ENCODE measurements around the gene MARK2. TPM values are rescaled to one million over a fixed set of nuclear protein-coding genes. Genes with fewer than 3 reads are reported as not detected.

Gene MARK2
- polyA plus RNA-seq, 3 donors: 32.4 to 55.7 (median 33.3) TPM

DNA sequence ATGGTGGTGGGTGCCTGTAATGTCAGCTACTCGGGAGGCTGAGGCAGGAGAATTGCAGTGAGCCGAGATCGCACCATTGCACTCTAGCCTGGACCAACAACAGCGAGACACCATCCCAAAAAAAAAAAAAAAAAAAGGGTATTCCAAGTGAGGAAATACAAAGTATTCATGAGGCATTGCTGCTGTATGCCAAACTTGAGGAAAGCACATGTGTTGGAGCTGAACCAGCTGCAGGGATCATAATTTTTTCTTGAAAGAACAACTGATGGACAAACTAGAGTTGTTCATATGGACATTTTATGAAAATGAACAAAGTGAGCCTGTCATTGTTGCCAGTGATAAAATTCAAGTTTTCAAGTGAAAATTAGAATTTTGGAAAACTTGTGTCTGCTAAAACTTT is 15.8 kb downstream of the MARK2 start:
- Mint-ChIP-seq H3K36me3 (peaks cover 19 to 48% of the 10 kb centered on the region in 2 donors), H3K4me3 (no peak overlapping the region), H3K27me3 (ENCODE audit: low read depth in 3 of 3) (no peaks in the 10 kb centered on the region), H3K4me1 (peaks cover 67% of the 10 kb centered on the region), H3K9me3 (peaks cover 0 to 2% (median 0%) of the 10 kb centered on the region in 7 donors), H3K27ac (peak overlapping the region in 4 of 7 donors; percentile 18 to 76 (median 40))
- Histone ChIP-seq H3K27ac (ENCODE audit: low read depth in 1 of 2, low read length in 2 of 2) (peak overlapping the region in 1 of 2 donors; percentile 72), H3K4me2 (replicated peaks; ENCODE audit: extremely low read depth, low read length, poor library complexity, severe bottlenecking) (no peak overlapping the region), H3K36me3 (replicated peaks in 1 of 2; ENCODE audit: control insufficient read depth in 1 of 2, insufficient read depth in 2 of 2, low read length in 2 of 2) (peaks cover 7 to 19% of the 10 kb centered on the region in 2 donors), H3K4me3 (replicated peaks in 1 of 3; ENCODE audit: low read depth in 2 of 3, low read length in 3 of 3) (no peak overlapping the region), H2AFZ (ENCODE audit: insufficient read depth, low read depth, low read length, poor library complexity, severe bottlenecking) (no peak overlapping the region), H4K20me1 (ENCODE audit: insufficient read depth, low read length) (peaks cover 72% of the 10 kb centered on the region), H3K9me3 (replicated peaks in 1 of 2; ENCODE audit: control insufficient read depth in 1 of 2, insufficient read depth in 1 of 2, low read length in 2 of 2) (no peaks in the 10 kb centered on the region), H3K9ac (ENCODE audit: insufficient read depth, low read length, poor library complexity, severe bottlenecking) (no peak overlapping the region), H3K27me3 (ENCODE audit: control insufficient read depth in 2 of 2, insufficient read depth in 2 of 2, low read length in 2 of 2) (no peaks in the 10 kb centered on the region), H3K4me1 (ENCODE audit: control insufficient read depth in 1 of 2, insufficient read depth in 2 of 2, low read length in 2 of 2) (peaks cover 52 to 74% of the 10 kb centered on the region in 2 donors), H3K79me2 (ENCODE audit: insufficient read depth, low read length) (peaks cover 100% of the 10 kb centered on the region)
- 100% methylated on average over 1 of the region's 4 CpGs for WGBS (ENCODE audit: insufficient coverage)
- intact Hi-C loops (cut with micrococcal nuclease): no loop called here
- TF ChIP-seq, protein P1, sequence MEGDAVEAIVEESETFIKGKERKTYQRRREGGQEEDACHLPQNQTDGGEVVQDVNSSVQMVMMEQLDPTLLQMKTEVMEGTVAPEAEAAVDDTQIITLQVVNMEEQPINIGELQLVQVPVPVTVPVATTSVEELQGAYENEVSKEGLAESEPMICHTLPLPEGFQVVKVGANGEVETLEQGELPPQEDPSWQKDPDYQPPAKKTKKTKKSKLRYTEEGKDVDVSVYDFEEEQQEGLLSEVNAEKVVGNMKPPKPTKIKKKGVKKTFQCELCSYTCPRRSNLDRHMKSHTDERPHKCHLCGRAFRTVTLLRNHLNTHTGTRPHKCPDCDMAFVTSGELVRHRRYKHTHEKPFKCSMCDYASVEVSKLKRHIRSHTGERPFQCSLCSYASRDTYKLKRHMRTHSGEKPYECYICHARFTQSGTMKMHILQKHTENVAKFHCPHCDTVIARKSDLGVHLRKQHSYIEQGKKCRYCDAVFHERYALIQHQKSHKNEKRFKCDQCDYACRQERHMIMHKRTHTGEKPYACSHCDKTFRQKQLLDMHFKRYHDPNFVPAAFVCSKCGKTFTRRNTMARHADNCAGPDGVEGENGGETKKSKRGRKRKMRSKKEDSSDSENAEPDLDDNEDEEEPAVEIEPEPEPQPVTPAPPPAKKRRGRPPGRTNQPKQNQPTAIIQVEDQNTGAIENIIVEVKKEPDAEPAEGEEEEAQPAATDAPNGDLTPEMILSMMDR (IDR thresholded peaks at IDR 0.05): no peak
- no peak for DNase-seq

DNA sequence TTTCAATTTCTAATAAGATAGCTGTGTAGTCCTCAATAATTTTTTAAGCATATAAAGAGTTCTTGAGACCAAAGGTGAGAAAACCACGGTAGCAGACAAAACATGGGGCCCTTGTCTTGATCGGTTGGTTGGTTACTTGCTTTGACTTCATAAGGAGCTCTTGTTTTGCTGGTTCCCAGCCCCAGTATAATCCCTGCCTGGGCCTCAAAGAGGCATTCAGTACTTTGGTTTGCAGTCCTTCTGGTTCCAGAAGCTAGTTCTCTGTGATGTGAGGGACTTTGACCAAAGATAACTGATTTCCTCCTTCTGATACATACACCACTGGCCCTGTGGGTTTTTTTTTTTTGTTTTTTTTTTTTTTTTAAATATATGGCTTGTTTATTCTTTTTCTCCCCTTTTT is 17.1 kb downstream of the MARK2 start:
- H3K9me3 Mint-ChIP-seq: peaks cover 0 to 2% (median 0%) of the 10 kb centered on the region in 7 donors
- H2AFZ ChIP-seq (ENCODE audit: insufficient read depth, low read depth, low read length, poor library complexity, severe bottlenecking): no peak overlapping the region
- H4K20me1 ChIP-seq (ENCODE audit: insufficient read depth, low read length): peaks cover 59% of the 10 kb centered on the region
- H3K4me1 ChIP-seq (ENCODE audit: control insufficient read depth in 1 of 2, insufficient read depth in 2 of 2, low read length in 2 of 2): peaks cover 49 to 72% of the 10 kb centered on the region in 2 donors
- H3K36me3 ChIP-seq (replicated peaks in 1 of 2; ENCODE audit: control insufficient read depth in 1 of 2, insufficient read depth in 2 of 2, low read length in 2 of 2): peaks cover 7 to 17% of the 10 kb centered on the region in 2 donors
- WGBS (ENCODE audit: insufficient coverage): 100% methylated on average over 1 of the region's 2 CpGs
- no peak for DNase-seq
- H3K79me2 ChIP-seq (ENCODE audit: insufficient read depth, low read length): peaks cover 100% of the 10 kb centered on the region
- no peak overlapping the region for H3K4me3 ChIP-seq (replicated peaks in 1 of 3; ENCODE audit: low read depth in 2 of 3, low read length in 3 of 3)
- H3K27ac Mint-ChIP-seq: peak overlapping the region in 4 of 7 donors; percentile 22 to 76 (median 36)
- H3K9me3 ChIP-seq (replicated peaks in 1 of 2; ENCODE audit: control insufficient read depth in 1 of 2, insufficient read depth in 1 of 2, low read length in 2 of 2): no peaks in the 10 kb centered on the region
- peaks cover 64% of the 10 kb centered on the region for H3K4me1 Mint-ChIP-seq
- H3K4me3 Mint-ChIP-seq: no peak overlapping the region
- no peak overlapping the region for H3K9ac ChIP-seq (ENCODE audit: insufficient read depth, low read length, poor library complexity, severe bottlenecking)
- TF ChIP-seq, protein P1 (IDR thresholded peaks at IDR 0.05): no peak
- no peaks in the 10 kb centered on the region for H3K27me3 Mint-ChIP-seq (ENCODE audit: low read depth in 3 of 3)
- H3K27me3 ChIP-seq (ENCODE audit: control insufficient read depth in 2 of 2, insufficient read depth in 2 of 2, low read length in 2 of 2): no peaks in the 10 kb centered on the region
- H3K36me3 Mint-ChIP-seq: peaks cover 22 to 45% of the 10 kb centered on the region in 2 donors
- no peak overlapping the region for H3K4me2 ChIP-seq (replicated peaks; ENCODE audit: extremely low read depth, low read length, poor library complexity, severe bottlenecking)
- peak overlapping the region in 1 of 2 donors; percentile 72 for H3K27ac ChIP-seq (ENCODE audit: low read depth in 1 of 2, low read length in 2 of 2)
- intact Hi-C loops (cut with micrococcal nuclease): no loop called here

Data from CD14-positive monocyte (primary cell).